Mesendoderm (in vitro differentiated cells): ENCODE data around the gene KIF4A. TPM values are rescaled to one million over a fixed set of nuclear protein-coding genes. Genes with fewer than 3 reads are reported as not detected.
A peak's percentile ranks its signal among the peaks of the same experiment; 100 is the strongest.
"Not testable (repeated sequence)": the region's sequence is repeated elsewhere in the genome, so short reads cannot be mapped to it uniquely, and the experiment has no call there.

Experiments used
- DNase-seq: peaks from one replicate; pipeline ENCODE4 v3.0.0; 2013
- H2AK5ac ChIP-seq: 2 replicates; pipeline ENCODE4 v1.6.1; 2013; ENCODE audit warnings: low read length, inconsistent platforms
- H2BK120ac ChIP-seq: 2 replicates; pipeline ENCODE4 v1.6.1; 2013; ENCODE audit warnings: low read depth, mild to moderate bottlenecking, low read length, moderate library complexity, mixed read lengths
- H2BK15ac ChIP-seq: replicated peaks from 2 replicates; pipeline ENCODE4 v1.6.1; 2013; ENCODE audit warnings: low read depth, mild to moderate bottlenecking, moderate library complexity
- H2BK5ac ChIP-seq: 2 replicates; pipeline ENCODE4 v1.6.1; 2013; ENCODE audit warnings: low read length, inconsistent platforms
- H3K18ac ChIP-seq: 2 replicates; pipeline ENCODE4 v1.6.1; 2013; ENCODE audit warnings: mild to moderate bottlenecking, low read length, mixed read lengths
- H3K23ac ChIP-seq: one replicate; pipeline ENCODE4 v1.6.1; 2013; ENCODE audit warnings: low read length
- H3K27ac ChIP-seq: 2 replicates; pipeline ENCODE4 v1.5.1; 2013; ENCODE audit warnings: low read depth, mild to moderate bottlenecking, inconsistent platforms, low read length, moderate library complexity
- H3K27me3 ChIP-seq: 2 replicates; pipeline ENCODE4 v1.6.1; 2013; ENCODE audit warnings: low read length, control low read depth, mild to moderate bottlenecking, inconsistent platforms; ENCODE audit not compliant: insufficient read depth, poor library complexity
- H3K36me3 ChIP-seq: 2 replicates; pipeline ENCODE4 v1.6.1; 2013; ENCODE audit warnings: low read length, inconsistent platforms; ENCODE audit not compliant: control insufficient read depth, insufficient read depth
- H3K4ac ChIP-seq: one replicate; pipeline ENCODE4 v1.6.1; 2013; ENCODE audit warnings: low read depth, mild to moderate bottlenecking, low read length, moderate library complexity
- H3K4me1 ChIP-seq: 2 replicates; pipeline ENCODE4 v1.6.1; 2013; ENCODE audit warnings: low read depth, low read length, inconsistent platforms; ENCODE audit not compliant: control insufficient read depth
- H3K4me2 ChIP-seq: 2 replicates; pipeline ENCODE4 v1.6.1; 2013; ENCODE audit warnings: low read length
- H3K4me3 ChIP-seq: 2 replicates; pipeline ENCODE4 v1.5.1; 2013; ENCODE audit warnings: mild to moderate bottlenecking, low read length
- H3K56ac ChIP-seq: one replicate; pipeline ENCODE4 v1.6.1; 2013; ENCODE audit warnings: low read length
- H3K79me1 ChIP-seq: 2 replicates; pipeline ENCODE4 v1.6.1; 2013; ENCODE audit warnings: low read length, inconsistent platforms
- H3K79me2 ChIP-seq: 2 replicates; pipeline ENCODE4 v1.6.1; 2013; ENCODE audit warnings: mild to moderate bottlenecking, low read length; ENCODE audit not compliant: control insufficient read depth, insufficient read depth
- H3K9ac ChIP-seq: 2 replicates; pipeline ENCODE4 v1.6.1; 2013; ENCODE audit warnings: low read length, inconsistent platforms
- H4K5ac ChIP-seq: one replicate; pipeline ENCODE4 v1.6.1; 2013; ENCODE audit warnings: low read length
- H4K8ac ChIP-seq: one replicate; pipeline ENCODE4 v1.6.1; 2013; ENCODE audit warnings: low read depth, mild to moderate bottlenecking, control low read depth, low read length, moderate library complexity
- WGBS: extraction: QIAGEN DNeasy Blood & Tissue Kit; methylation state at CpG from one replicate; pipeline ENCODE4 v1.1.7; 2013; ENCODE audit warnings: low lambda C conversion rate, missing lambda C conversion rate; ENCODE audit not compliant: insufficient coverage; ENCODE audit errors: extremely low coverage; 5-methylcytosine and 5-hydroxymethylcytosine counted together
- polyA plus RNA-seq, 2 experiments: library from polyadenylated mRNA; stranded (reverse); fragments of 200-250 nt; gene quantifications; one replicate each; pipeline ENCODE4 v1.2.3, GENCODE V29; 2013

The KIF4A gene
- 25.2 TPM for polyA plus RNA-seq (2013, experiment 1 of 2)
- polyA plus RNA-seq (2013, experiment 2 of 2): 25.0 TPM

GRCh38 chrX:70289793-70290770 lies at the start of gene KIF4A, which contains the start of gene PDZD11:
KIF4A (plus strand) TSS chrX:70290104; CDS start chrX:70290459, 355 bp downstream.
PDZD11 (minus strand) TSS chrX:70289927; CDS start chrX:70289341, 586 bp downstream.
- Histone ChIP-seq H3K56ac (peak within 1 kb of the TSS; percentile 95), H3K23ac (no peak within 1 kb of the TSS), H3K4me2 (peak within 1 kb of the TSS; percentile 74), H4K5ac (no peak within 1 kb of the TSS), H3K18ac (no peak within 1 kb of the TSS), H3K9ac (peak within 1 kb of the TSS; percentile 86), H3K4ac (peak within 1 kb of the TSS; percentile 55), H2BK120ac (no peak within 1 kb of the TSS), H3K4me3 (peak within 1 kb of the TSS; percentile 85), H2BK15ac (no peak within 1 kb of the TSS), H3K36me3 (no peaks in the 10 kb centered on the region), H3K27ac (no peak within 1 kb of the TSS), H4K8ac (no peak within 1 kb of the TSS), H3K4me1 (no peaks in the 10 kb centered on the region), H2BK5ac (no peak within 1 kb of the TSS), H3K27me3 (no peaks in the 10 kb centered on the region), H3K79me2 (peaks cover 3% of the 10 kb centered on the region), H3K79me1 (no peaks in the 10 kb centered on the region), H2AK5ac (no peak within 1 kb of the TSS)
- DNase-seq: peak; percentile 87
- no CpG with 5 or more reads among the region's 62 CpGs for WGBS

GRCh38 chrX:70240751-70241150 lies 49.2 kb upstream of the KIF4A start:
- H3K4me2 ChIP-seq: no peak overlapping the region
- H2BK5ac ChIP-seq: no peak overlapping the region
- no peaks in the 10 kb centered on the region for H3K79me2 ChIP-seq
- H4K5ac ChIP-seq: no peak overlapping the region
- H3K36me3 ChIP-seq: no peaks in the 10 kb centered on the region
- no peak overlapping the region for H3K18ac ChIP-seq
- H3K79me1 ChIP-seq: no peaks in the 10 kb centered on the region
- no peaks in the 10 kb centered on the region for H3K27me3 ChIP-seq
- H3K23ac ChIP-seq: no peak overlapping the region
- H2BK15ac ChIP-seq: no peak overlapping the region
- H3K4ac ChIP-seq: no peak overlapping the region
- no peak for DNase-seq
- no peak overlapping the region for H3K27ac ChIP-seq
- H4K8ac ChIP-seq: no peak overlapping the region
- no peak overlapping the region for H3K56ac ChIP-seq
- H2AK5ac ChIP-seq: no peak overlapping the region
- H3K4me3 ChIP-seq: no peak overlapping the region
- no peak overlapping the region for H2BK120ac ChIP-seq
- no CpG with 5 or more reads among the region's 1 CpG for WGBS
- H3K9ac ChIP-seq: no peak overlapping the region
- H3K4me1 ChIP-seq: no peaks in the 10 kb centered on the region

- no peak overlapping the region for H3K18ac ChIP-seq
- no peak overlapping the region for H3K4ac ChIP-seq
- no peak overlapping the region for H3K4me2 ChIP-seq
- DNase-seq: no peak
- H3K4me3 ChIP-seq: no peak overlapping the region
- no peak overlapping the region for H4K8ac ChIP-seq
- H4K5ac ChIP-seq: no peak overlapping the region
- H2BK15ac ChIP-seq: no peak overlapping the region
- H3K56ac ChIP-seq: no peak overlapping the region
- H3K27ac ChIP-seq: no peak overlapping the region
- no peak overlapping the region for H3K23ac ChIP-seq
- 100% methylated on average over 1 of the region's 2 CpGs for WGBS
- no peak overlapping the region for H3K9ac ChIP-seq
- H3K79me1 ChIP-seq: no peaks in the 10 kb centered on the region
- no peak overlapping the region for H2BK120ac ChIP-seq
- no peaks in the 10 kb centered on the region for H3K27me3 ChIP-seq
- no peak overlapping the region for H2AK5ac ChIP-seq
- H2BK5ac ChIP-seq: no peak overlapping the region
- no peaks in the 10 kb centered on the region for H3K4me1 ChIP-seq
- H3K36me3 ChIP-seq: no peaks in the 10 kb centered on the region
- H3K79me2 ChIP-seq: no peaks in the 10 kb centered on the region
These were observed 48.4 kb upstream of the KIF4A start for GRCh38 chrX:70241501-70241900.

- not testable (repeated sequence) for H4K5ac ChIP-seq, DNase-seq, H3K4me2 ChIP-seq, H3K4me3 ChIP-seq, H3K27ac ChIP-seq, H3K36me3 ChIP-seq, H3K56ac ChIP-seq, H2BK15ac ChIP-seq, H2BK5ac ChIP-seq, H3K27me3 ChIP-seq, H2BK120ac ChIP-seq, H2AK5ac ChIP-seq, H4K8ac ChIP-seq, H3K4me1 ChIP-seq, H3K18ac ChIP-seq, H3K9ac ChIP-seq, H3K4ac ChIP-seq, H3K23ac ChIP-seq, H3K79me1 ChIP-seq, H3K79me2 ChIP-seq
- WGBS: no CpG with 5 or more reads among the region's 5 CpGs
These were observed 46.3 kb upstream of the KIF4A start for GRCh38 chrX:70243601-70244000.

- no peak overlapping the region for H2BK15ac ChIP-seq
- no peak overlapping the region for H3K4me2 ChIP-seq
- H3K56ac ChIP-seq: no peak overlapping the region
- no CpG with 5 or more reads among the region's 6 CpGs for WGBS
- no peak overlapping the region for H3K4me3 ChIP-seq
- no peak overlapping the region for H3K18ac ChIP-seq
- H3K27me3 ChIP-seq: no peaks in the 10 kb centered on the region
- H2BK120ac ChIP-seq: no peak overlapping the region
- H2BK5ac ChIP-seq: no peak overlapping the region
- H3K36me3 ChIP-seq: no peaks in the 10 kb centered on the region
- H3K4ac ChIP-seq: no peak overlapping the region
- H3K27ac ChIP-seq: no peak overlapping the region
- no peaks in the 10 kb centered on the region for H3K4me1 ChIP-seq
- no peak for DNase-seq
- H3K23ac ChIP-seq: no peak overlapping the region
- H3K79me2 ChIP-seq: no peaks in the 10 kb centered on the region
- no peak overlapping the region for H4K8ac ChIP-seq
- no peak overlapping the region for H3K9ac ChIP-seq
- no peaks in the 10 kb centered on the region for H3K79me1 ChIP-seq
- no peak overlapping the region for H4K5ac ChIP-seq
- H2AK5ac ChIP-seq: no peak overlapping the region
These were observed 45.0 kb upstream of the KIF4A start for GRCh38 chrX:70244881-70245280.
